Panc1 (cell line): ENCODE measurements around the gene RABGGTA. TPM values are rescaled to one million over a fixed set of nuclear protein-coding genes. Genes with fewer than 3 reads are reported as not detected.

Experiments used
- ATAC-seq: fragments of 200-7000 bp; cut with Tn5 transposase; 2 replicates; pipeline ENCODE4 v1.9.1; 2020; ENCODE audit warnings: mild to moderate bottlenecking, moderate library complexity
- BruUV-seq: library from RNA; stranded (reverse); fragments of 400-500 nt; replicated peaks from 2 replicates; lab custom pipeline; 2021; lab: Mats Ljungman, UMichigan
- CTCF ChIA-PET: fragments of 300-600 bp; sonication (Branson Sonifier 250); formaldehyde crosslinking; loops from one replicate; lab custom pipeline; 2022; ENCODE audit warnings: antibody characterized with exemption; lab: Charles Lee
- POLR2A ChIA-PET: fragments of 300-600 bp; sonication (Branson Sonifier 250); formaldehyde crosslinking; loops from one replicate; lab custom pipeline; 2022; ENCODE audit warnings: antibody characterized with exemption; lab: Charles Lee
- DNase-seq: peaks from one replicate; pipeline ENCODE4 v3.0.0-alpha.2; 2010; ENCODE audit warnings: low read depth, low spot score
- H3K27ac ChIP-seq: 2 replicates; pipeline ENCODE4 v1.5.1; 2011; ENCODE audit warnings: mild to moderate bottlenecking, low read length, inconsistent platforms
- H3K27me3 ChIP-seq: fragments of 200-500 bp; sonication (Bioruptor generic); 2 replicates; pipeline ENCODE4 v1.6.0; 2014; ENCODE audit warnings: low read length, inconsistent platforms; ENCODE audit not compliant: control insufficient read depth, insufficient read depth
- H3K36me3 ChIP-seq: fragments of 200-500 bp; sonication (Bioruptor generic); 2 replicates; pipeline ENCODE4 v1.5.1; 2014; ENCODE audit warnings: inconsistent platforms, mild to moderate bottlenecking, low read length, moderate library complexity; ENCODE audit not compliant: control insufficient read depth, insufficient read depth
- H3K4me1 ChIP-seq: 2 replicates; pipeline ENCODE4 v1.5.1; 2011; ENCODE audit warnings: inconsistent platforms, mild to moderate bottlenecking, low read length, moderate library complexity; ENCODE audit not compliant: control insufficient read depth, insufficient read depth
- H3K4me3 ChIP-seq, 2 experiments: 2 replicates each; pipeline ENCODE4 v1.5.1; 2011 to 2012; ENCODE audit warnings: low read depth in 2 of 2, low read length in 2 of 2, mild to moderate bottlenecking in 2 of 2, inconsistent platforms in 1 of 2, moderate library complexity in 1 of 2
- H3K9me3 ChIP-seq: fragments of 200-500 bp; sonication (Bioruptor generic); 2 replicates; pipeline ENCODE4 v1.5.1; 2014; ENCODE audit warnings: low read depth, mild to moderate bottlenecking, inconsistent platforms, low read length, moderate library complexity; ENCODE audit not compliant: control insufficient read depth, insufficient read depth
- CTCF ChIP-seq: fragments of 450-650 bp; IDR thresholded peaks from 2 replicates; pipeline ENCODE4 v1.5.1; 2017; ENCODE audit warnings: mild to moderate bottlenecking
- POLR2AphosphoS5 ChIP-seq: IDR thresholded peaks from 2 replicates; pipeline ENCODE4 v1.6.1; 2012; ENCODE audit warnings: mild to moderate bottlenecking, low read depth, low read length, moderate library complexity
- REST ChIP-seq, 2 experiments: IDR thresholded peaks; 2 replicates each; pipeline ENCODE4 v1.6.1; 2011 to 2012; ENCODE audit warnings: low read depth in 2 of 2, control low read depth in 1 of 2, low read length in 1 of 2, mild to moderate bottlenecking in 1 of 2, moderate library complexity in 1 of 2; ENCODE audit not compliant: insufficient read depth in 1 of 2
- SIN3A ChIP-seq: IDR thresholded peaks from 2 replicates; pipeline ENCODE4 v1.6.1; 2012; ENCODE audit warnings: low read depth, mild to moderate bottlenecking, low read length, moderate library complexity, borderline replicate concordance; ENCODE audit not compliant: insufficient read depth
- TCF7L2 ChIP-seq: IDR thresholded peaks from 2 replicates; pipeline ENCODE4 v1.6.1; 2011; ENCODE audit warnings: mild to moderate bottlenecking, low read depth, low read length, inconsistent platforms
- in situ Hi-C: cut with HindIII; loops from 2 replicates; pipeline ENCODE4 v1.10.0; 2016; ENCODE audit warnings: low sequenced_read_pairs, low pct_unique_long_range_greater_than_20kb
- intact Hi-C: fragments of 100-400 bp; cut with micrococcal nuclease; formaldehyde crosslinking; loops from one replicate; pipeline ENCODE4 v1.10.0; 2022; ENCODE audit not compliant: unreplicated experiment
- total RNA-seq: library from RNA; stranded (reverse); gene quantifications from one replicate; pipeline ENCODE4 v1.2.1, GENCODE V29; 2021; ENCODE audit not compliant: unreplicated experiment

RABGGTA gene
- total RNA-seq, 1 experiment from 2014 or later: 30.9 TPM

GRCh38 chr14:24241829-24242443 lies 29.5 kb downstream of the RABGGTA start:
- Histone ChIP-seq H3K36me3 (peaks cover 6% of the 10 kb centered on the region; the same call in 1 of the 2 replicates), H3K9me3 (no peaks in the 10 kb centered on the region), H3K4me1 (peaks cover 12% of the 10 kb centered on the region), H3K27me3 (no peaks in the 10 kb centered on the region), H3K27ac (peak overlapping the region; percentile 93), H3K4me3 (peak overlapping the region; percentile 77 to 91)
- TF ChIP-seq SIN3A (no peak), CTCF (no peak), REST (IDR thresholded peaks at IDR 0.05; ENCODE audit: insufficient read depth in 1 of 2, low read depth in 2 of 2, low read length in 1 of 2) (no peak), POLR2AphosphoS5 (no peak), TCF7L2 (no peak)
- CTCF ChIA-PET: interaction anchor here (0.6 to 2.4 kb wide), 6 partner anchors 29 to 81 kb away, joined by 3 to 8 read pairs (median 4); partner anchors contain the start of genes CHMP4A, DHRS1 and NOP9
- peak; percentile 93 for ATAC-seq
- intact Hi-C loops (no loop called here), in situ Hi-C loops (no loop called here)
- DNase-seq: peak; percentile 72
- TSS peak; percentile 67 for BruUV-seq
- POLR2A ChIA-PET: interaction anchor here (0.6 to 2.0 kb wide), 5 partner anchors 53 to 201 kb away, joined by 3 to 6 read pairs (median 4); partner anchors contain the start of genes IPO4, NOP9 and SDR39U1

GRCh38 chr14:24240110-24240918 lies 31.1 kb downstream of the RABGGTA start:
- DNase-seq: no peak
- H3K4me3 ChIP-seq: no peak overlapping the region
- no TSS peak for BruUV-seq
- no peaks in the 10 kb centered on the region for H3K27me3 ChIP-seq
- ATAC-seq: no peak
- in situ Hi-C loops (no loop called here), intact Hi-C loops (no loop called here)
- H3K36me3 ChIP-seq: peaks cover 6% of the 10 kb centered on the region; the same call in 1 of the 2 replicates
- POLR2A ChIA-PET: interaction anchor here (0.5 kb wide), 1 partner anchor 26 kb away, joined by 9 read pairs; no protein-coding TSS in a partner anchor
- CTCF ChIA-PET: no interaction called here
- H3K4me1 ChIP-seq: peaks cover 12% of the 10 kb centered on the region
- H3K27ac ChIP-seq: no peak overlapping the region
- TF ChIP-seq CTCF: no peak
- no peak for TF ChIP-seq REST (IDR thresholded peaks at IDR 0.05; ENCODE audit: insufficient read depth in 1 of 2, low read depth in 2 of 2, low read length in 1 of 2)
- TF ChIP-seq SIN3A: no peak
- TF ChIP-seq POLR2AphosphoS5: no peak
- no peak for TF ChIP-seq TCF7L2
- H3K9me3 ChIP-seq: no peaks in the 10 kb centered on the region
